Measurements from ENCODE around the gene SPIRE2. TPM values are rescaled to one million over a fixed set of nuclear protein-coding genes. Genes with fewer than 3 reads are reported as not detected.

Gene SPIRE2
- total and polyA plus RNA-seq, 9 donors = 0.95 to 28.7 (median 2.9) TPM

GRCh38 chr16:89837014-89837546 is 8.8 kb downstream of the SPIRE2 start:
- Histone ChIP-seq H3K4me3 (no peak overlapping the region), H3K27me3 (no peaks in the 10 kb centered on the region), H3K27ac (no peak overlapping the region), H3K9me3 (no peaks in the 10 kb centered on the region), H3K36me3 (no peaks in the 10 kb centered on the region), H3K4me1 (ENCODE audit: insufficient read depth) (peaks cover 2% of the 10 kb centered on the region)
- intact Hi-C loops (cut with DNase I) = no loop called here
- TF ChIP-seq POLR2A (IDR thresholded peaks at IDR 0.05) (no peak), EP300 (IDR thresholded peaks at IDR 0.05) (no peak), CTCF (IDR thresholded peaks at IDR 0.05) (no peak)
- 82 to 86% (median 86%) methylated on average over 17 of the region's 17 CpGs for WGBS, 3 donors
- DNase-seq = no peak

DNA sequence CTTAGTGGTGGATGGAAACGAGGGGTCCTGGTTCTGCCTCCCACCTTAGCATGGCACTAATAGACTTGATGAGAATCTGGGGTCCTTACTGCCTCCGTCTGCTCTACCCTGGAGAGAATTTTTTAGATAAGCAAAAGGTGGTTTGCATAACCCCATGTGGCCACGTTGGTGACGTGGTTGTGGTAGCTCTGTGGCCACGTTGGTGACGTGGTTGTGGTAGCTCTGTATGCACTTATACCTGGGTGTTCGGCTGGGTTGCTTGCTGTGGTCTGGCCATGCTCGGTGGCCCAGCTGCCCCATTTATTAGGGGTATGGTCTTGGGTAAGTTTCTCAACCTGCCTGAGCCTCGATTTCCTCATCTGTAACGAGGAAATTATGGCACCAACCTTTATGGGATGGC is 13.0 kb downstream of the SPIRE2 start:
- TF ChIP-seq POLR2A (IDR thresholded peaks at IDR 0.05) (no peak), EP300 (IDR thresholded peaks at IDR 0.05) (no peak), CTCF (IDR thresholded peaks at IDR 0.05) (no peak)
- Histone ChIP-seq H3K4me3 (no peak overlapping the region), H3K27ac (no peak overlapping the region), H3K36me3 (no peaks in the 10 kb centered on the region), H3K4me1 (ENCODE audit: insufficient read depth) (peaks cover 2% of the 10 kb centered on the region), H3K27me3 (no peaks in the 10 kb centered on the region), H3K9me3 (no peaks in the 10 kb centered on the region)
- intact Hi-C loops (cut with DNase I) = no loop called here
- DNase-seq = no peak
- WGBS, 3 donors = 88 to 90% (median 89%) methylated on average over 10 of the region's 10 CpGs

DNA sequence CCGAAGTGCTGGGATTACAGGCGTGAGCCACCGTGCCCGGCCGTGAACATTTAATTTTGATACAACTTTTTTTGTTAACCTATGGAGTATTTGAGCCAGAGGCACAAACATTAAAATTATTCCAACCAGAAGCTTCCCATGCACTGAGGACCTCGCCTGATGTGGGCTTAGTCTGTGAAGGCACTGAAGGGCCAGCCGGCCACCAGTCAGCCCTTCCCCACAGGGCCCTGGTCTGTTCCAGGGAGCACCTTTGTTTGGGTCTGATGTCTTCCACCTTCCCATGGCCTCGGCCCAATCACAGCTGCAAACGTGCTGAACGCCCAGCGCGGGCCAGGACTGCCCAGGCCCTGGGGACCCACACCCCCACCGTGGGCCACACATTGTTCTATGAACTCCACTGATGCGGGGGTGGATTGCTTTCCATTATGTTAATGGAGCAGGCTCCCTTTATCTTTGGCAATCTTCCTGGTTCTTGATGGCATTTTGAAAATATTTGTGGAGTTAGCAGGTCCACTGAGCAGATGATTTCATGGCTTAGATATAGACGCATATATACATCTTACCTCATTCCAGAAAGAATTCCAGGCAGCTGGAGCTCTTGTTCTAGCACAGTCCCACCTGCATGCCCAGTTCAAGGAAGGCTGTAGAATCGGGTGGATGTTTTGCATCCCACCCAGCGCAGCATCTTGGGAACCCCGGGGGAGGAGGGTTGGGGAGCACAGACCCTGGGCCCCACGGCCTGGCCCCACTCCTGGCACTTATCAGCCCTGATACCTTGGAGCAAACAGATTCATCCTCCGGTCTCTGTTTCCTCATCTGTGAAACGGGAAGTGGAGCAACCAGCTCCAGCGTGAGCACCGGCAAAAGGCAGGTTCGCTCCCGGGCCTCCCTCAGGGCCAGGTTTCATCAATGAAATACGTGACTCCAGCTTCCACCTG is 14.5 kb downstream of the SPIRE2 start:
- Histone ChIP-seq H3K4me3 (no peak overlapping the region), H3K4me1 (ENCODE audit: insufficient read depth) (no peaks in the 10 kb centered on the region), H3K27me3 (no peaks in the 10 kb centered on the region), H3K9me3 (no peaks in the 10 kb centered on the region), H3K36me3 (no peaks in the 10 kb centered on the region), H3K27ac (no peak overlapping the region)
- WGBS, 3 donors = 72 to 76% (median 73%) methylated on average over 26 of the region's 26 CpGs
- no peak for DNase-seq
- TF ChIP-seq POLR2A (IDR thresholded peaks at IDR 0.05) (no peak), CTCF (IDR thresholded peaks at IDR 0.05) (no peak), EP300 (IDR thresholded peaks at IDR 0.05) (no peak)
- intact Hi-C loops (cut with DNase I) = no loop called here

GRCh38 chr16:89843409-89844350 is 15.4 kb downstream of the SPIRE2 start:
- DNase-seq = no peak
- H3K27ac ChIP-seq = no peak overlapping the region
- intact Hi-C loops (cut with DNase I) = no loop called here
- H3K4me1 ChIP-seq (ENCODE audit: insufficient read depth) = no peaks in the 10 kb centered on the region
- 70 to 79% (median 77%) methylated on average over 19 to 20 of the region's 20 CpGs for WGBS, 3 donors
- H3K4me3 ChIP-seq = no peak overlapping the region
- no peaks in the 10 kb centered on the region for H3K36me3 ChIP-seq
- no peaks in the 10 kb centered on the region for H3K27me3 ChIP-seq
- TF ChIP-seq EP300 (IDR thresholded peaks at IDR 0.05) = no peak
- TF ChIP-seq POLR2A (IDR thresholded peaks at IDR 0.05) = no peak
- no peak for TF ChIP-seq CTCF (IDR thresholded peaks at IDR 0.05)
- no peaks in the 10 kb centered on the region for H3K9me3 ChIP-seq
